ENCODE data around the gene PTPRF.
A peak's percentile ranks its signal among the peaks of the same experiment; 100 is the strongest.

The PTPRF gene

GRCh38 chr1:43619996-43620920 is 89.6 kb downstream of the PTPRF start:
- H3K4me3 ChIP-seq (replicated peaks in 1 of 2; ENCODE audit: low read depth in 2 of 2, low read length in 2 of 2): no peak overlapping the region
- DNase-seq (ENCODE audit: low read depth in 2 of 2): no peak
- TF ChIP-seq, protein P1, sequence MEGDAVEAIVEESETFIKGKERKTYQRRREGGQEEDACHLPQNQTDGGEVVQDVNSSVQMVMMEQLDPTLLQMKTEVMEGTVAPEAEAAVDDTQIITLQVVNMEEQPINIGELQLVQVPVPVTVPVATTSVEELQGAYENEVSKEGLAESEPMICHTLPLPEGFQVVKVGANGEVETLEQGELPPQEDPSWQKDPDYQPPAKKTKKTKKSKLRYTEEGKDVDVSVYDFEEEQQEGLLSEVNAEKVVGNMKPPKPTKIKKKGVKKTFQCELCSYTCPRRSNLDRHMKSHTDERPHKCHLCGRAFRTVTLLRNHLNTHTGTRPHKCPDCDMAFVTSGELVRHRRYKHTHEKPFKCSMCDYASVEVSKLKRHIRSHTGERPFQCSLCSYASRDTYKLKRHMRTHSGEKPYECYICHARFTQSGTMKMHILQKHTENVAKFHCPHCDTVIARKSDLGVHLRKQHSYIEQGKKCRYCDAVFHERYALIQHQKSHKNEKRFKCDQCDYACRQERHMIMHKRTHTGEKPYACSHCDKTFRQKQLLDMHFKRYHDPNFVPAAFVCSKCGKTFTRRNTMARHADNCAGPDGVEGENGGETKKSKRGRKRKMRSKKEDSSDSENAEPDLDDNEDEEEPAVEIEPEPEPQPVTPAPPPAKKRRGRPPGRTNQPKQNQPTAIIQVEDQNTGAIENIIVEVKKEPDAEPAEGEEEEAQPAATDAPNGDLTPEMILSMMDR (IDR thresholded peaks at IDR 0.05; ENCODE audit: low read depth, low read length): no peak

DNA sequence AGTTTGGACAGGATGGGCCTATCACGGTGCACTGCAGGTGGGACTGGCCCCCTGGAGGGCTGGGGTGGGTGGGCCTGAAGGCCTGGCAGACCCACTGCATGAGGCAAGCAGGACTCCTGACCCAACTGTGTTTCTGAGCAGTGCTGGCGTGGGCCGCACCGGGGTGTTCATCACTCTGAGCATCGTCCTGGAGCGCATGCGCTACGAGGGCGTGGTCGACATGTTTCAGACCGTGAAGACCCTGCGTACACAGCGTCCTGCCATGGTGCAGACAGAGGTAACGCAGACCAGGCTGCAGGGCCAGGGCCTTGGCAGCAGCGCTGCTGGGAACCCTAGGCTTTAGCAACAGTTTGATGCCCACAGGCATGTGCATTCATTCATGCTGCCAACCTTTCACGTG is 90.3 kb downstream of the PTPRF start:
- TF ChIP-seq, protein P1 (IDR thresholded peaks at IDR 0.05; ENCODE audit: low read depth, low read length): no peak
- H3K4me3 ChIP-seq (replicated peaks in 1 of 2; ENCODE audit: low read depth in 2 of 2, low read length in 2 of 2): no peak overlapping the region
- no peak for DNase-seq (ENCODE audit: low read depth in 2 of 2)

GRCh38 chr1:43621386-43621785 is 90.7 kb downstream of the PTPRF start:
- TF ChIP-seq, protein P1 (IDR thresholded peaks at IDR 0.05; ENCODE audit: low read depth, low read length): no peak
- no peak for DNase-seq (ENCODE audit: low read depth in 2 of 2)

GRCh38 chr1:43621861-43622260 is 91.2 kb downstream of the PTPRF start:
- TF ChIP-seq, protein P1 (IDR thresholded peaks at IDR 0.05; ENCODE audit: low read depth, low read length): no peak
- no peak for DNase-seq (ENCODE audit: low read depth in 2 of 2)
- H3K4me3 ChIP-seq (replicated peaks in 1 of 2; ENCODE audit: low read depth in 2 of 2, low read length in 2 of 2): no peak overlapping the region

More at GRCh38 chr1:43621386-43621785, 90.7 kb downstream of the PTPRF start:
- H3K4me3 ChIP-seq (replicated peaks in 1 of 2; ENCODE audit: low read depth in 2 of 2, low read length in 2 of 2): no peak overlapping the region

- TF ChIP-seq, protein P1 (IDR thresholded peaks at IDR 0.05; ENCODE audit: low read depth, low read length): no peak
- H3K4me3 ChIP-seq (replicated peaks in 1 of 2; ENCODE audit: low read depth in 2 of 2, low read length in 2 of 2): no peak overlapping the region
- DNase-seq (ENCODE audit: low read depth in 2 of 2): peak in 1 of 2 donors; percentile 23
These were observed 91.8 kb downstream of the PTPRF start for GRCh38 chr1:43622471-43622870.

GRCh38 chr1:43622901-43623780 is 92.5 kb downstream of the PTPRF start:
- no peak overlapping the region for H3K4me3 ChIP-seq (replicated peaks in 1 of 2; ENCODE audit: low read depth in 2 of 2, low read length in 2 of 2)
- DNase-seq (ENCODE audit: low read depth in 2 of 2): no peak
- TF ChIP-seq, protein P1 (IDR thresholded peaks at IDR 0.05; ENCODE audit: low read depth, low read length): no peak

Measured in cardiac fibroblast (primary cell).